ENCODE results near the gene MLST8. TPM values are rescaled to one million over a fixed set of nuclear protein-coding genes. Genes with fewer than 3 reads are reported as not detected.

Gene MLST8
- total RNA-seq, 1 experiment from 2014 or later: 58.7 TPM

DNA sequence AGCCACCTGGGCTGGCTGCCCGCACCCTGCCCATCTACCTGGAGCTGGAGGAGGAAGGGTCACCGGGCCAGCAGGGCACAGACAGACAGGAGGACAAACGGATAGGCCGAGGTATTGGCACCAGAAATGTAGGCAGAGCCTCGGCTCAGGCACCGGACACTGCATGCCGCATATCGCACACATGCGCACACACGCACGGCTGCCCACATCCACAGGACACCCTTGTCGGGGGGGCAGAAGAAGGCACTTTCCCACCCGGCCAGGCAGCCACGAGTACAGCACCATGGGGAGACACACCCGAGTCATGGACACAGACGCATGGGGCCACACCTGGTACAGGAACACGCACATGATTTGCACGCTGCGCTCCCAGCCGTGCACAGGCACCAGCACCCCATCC lies 23.3 kb upstream of the MLST8 start:
- TF ChIP-seq SIN3A (IDR thresholded peaks at IDR 0.05; ENCODE audit: low read depth) (no peak), POLR2A (IDR thresholded peaks at IDR 0.05; ENCODE audit: borderline replicate concordance, extremely low read depth, insufficient read depth, insufficient read length) (no peak), EZH2phosphoT487 (IDR thresholded peaks at IDR 0.05; ENCODE audit: borderline replicate concordance) (no peak), TCF7L2 (IDR thresholded peaks at IDR 0.05; ENCODE audit: borderline replicate concordance, extremely low read depth, insufficient read depth, insufficient read length) (no peak), ZBTB33 (IDR thresholded peaks at IDR 0.05; ENCODE audit: extremely low read depth, insufficient replicate concordance, low read length) (no peak)
- H2AFZ ChIP-seq (ENCODE audit: low read depth, low read length, poor library complexity, severe bottlenecking): no peak overlapping the region
- no peaks in the 10 kb centered on the region for H3K27me3 ChIP-seq (ENCODE audit: insufficient read depth, low read length)
- H3K27ac ChIP-seq (ENCODE audit: low read depth, low read length): peak overlapping the region; percentile 38; the same call in 1 of the 2 replicates
- no peaks in the 10 kb centered on the region for H4K20me1 ChIP-seq (ENCODE audit: insufficient read depth)
- POLR2A ChIA-PET: interaction anchor here (1.3 kb wide), 1 partner anchor 34 kb away, joined by 4 read pairs; the partner anchor contains the start of gene PGP
- no peaks in the 10 kb centered on the region for H3K36me3 ChIP-seq (ENCODE audit: control insufficient read depth in 1 of 2, insufficient read depth in 2 of 2, low read length in 2 of 2)
- no peak overlapping the region for H3K4me2 ChIP-seq (ENCODE audit: low read length)
- no peaks in the 10 kb centered on the region for H3K79me2 ChIP-seq (ENCODE audit: insufficient read depth, low read length)
- CTCF ChIA-PET: no interaction called here
- BruUV-seq (replicated peaks): no TSS peak
- H3K9me3 ChIP-seq (ENCODE audit: control insufficient read depth in 1 of 2, insufficient read depth in 1 of 2, low read depth in 1 of 2, low read length in 2 of 2): no peaks in the 10 kb centered on the region
- DNase-seq (ENCODE audit: low read depth, low spot score) (no peak), ATAC-seq (no peak)
- no peaks in the 10 kb centered on the region for H3K9me2 ChIP-seq (ENCODE audit: insufficient read depth)
- intact Hi-C loops (cut with micrococcal nuclease): no loop called here
- H3K4me3 ChIP-seq (replicated peaks in 1 of 2; ENCODE audit: low read depth in 1 of 2, low read length in 2 of 2): no peak overlapping the region
- RAD21 ChIA-PET (ENCODE audit: low non-redundant PET in 1 of 2, low total read pairs in 2 of 2, uncharacterized antibody in 2 of 2, unreplicated experiment in 2 of 2): no interaction called here
- H3K9ac ChIP-seq (ENCODE audit: low read length): no peak overlapping the region
- H3K4me1 ChIP-seq (ENCODE audit: control insufficient read depth in 1 of 2, insufficient read depth in 2 of 2, low read length in 2 of 2): peaks cover 0 to 5% of the 10 kb centered on the region in 2 experiments; a peak in 1 of 4 replicates

DNA sequence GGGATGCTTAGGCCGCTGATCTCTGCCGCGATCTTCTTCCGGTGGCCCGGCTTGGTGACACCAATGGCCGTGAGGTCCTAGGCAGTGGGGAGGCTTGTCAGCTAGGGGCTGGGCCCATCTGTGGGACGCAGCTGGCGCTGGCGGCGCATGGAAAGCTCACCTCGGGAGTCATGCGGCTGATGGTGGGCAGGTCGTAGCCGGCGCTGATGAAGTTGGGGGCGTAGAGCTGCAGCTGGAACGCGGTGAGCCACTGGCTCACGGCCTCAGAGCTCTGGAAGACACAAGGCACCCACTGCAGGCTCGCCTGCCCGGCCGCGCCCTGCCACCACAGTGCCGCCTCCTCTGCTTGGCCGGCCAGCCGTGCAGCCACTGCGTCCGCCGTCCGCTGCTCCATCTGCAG lies 21.6 kb upstream of the MLST8 start:
- POLR2A ChIA-PET: no interaction called here
- no peaks in the 10 kb centered on the region for H3K4me1 ChIP-seq (ENCODE audit: control insufficient read depth in 1 of 2, insufficient read depth in 2 of 2, low read length in 2 of 2)
- no peaks in the 10 kb centered on the region for H3K9me2 ChIP-seq (ENCODE audit: insufficient read depth)
- H3K36me3 ChIP-seq (ENCODE audit: control insufficient read depth in 1 of 2, insufficient read depth in 2 of 2, low read length in 2 of 2): no peaks in the 10 kb centered on the region
- no peak for TF ChIP-seq RAD21 (IDR thresholded peaks at IDR 0.05; ENCODE audit: low read depth)
- TF ChIP-seq ZFX (IDR thresholded peaks at IDR 0.05): no peak
- TF ChIP-seq CEBPB (IDR thresholded peaks at IDR 0.05; ENCODE audit: low read depth): no peak
- no peak for TF ChIP-seq SP1 (IDR thresholded peaks at IDR 0.05; ENCODE audit: low read depth)
- no peak for TF ChIP-seq YY1 (IDR thresholded peaks at IDR 0.05; ENCODE audit: extremely low read depth, insufficient replicate concordance, low read depth, low read length)
- TF ChIP-seq EZH2phosphoT487 (IDR thresholded peaks at IDR 0.05; ENCODE audit: borderline replicate concordance): no peak
- no peak for TF ChIP-seq POLR2A (IDR thresholded peaks at IDR 0.05; ENCODE audit: borderline replicate concordance, extremely low read depth, insufficient read depth, insufficient read length)
- no peak for TF ChIP-seq EGR1 (IDR thresholded peaks at IDR 0.05; ENCODE audit: low read depth)
- TF ChIP-seq ELF1 (IDR thresholded peaks at IDR 0.05; ENCODE audit: borderline replicate concordance, low read depth): no peak
- TF ChIP-seq MAX (IDR thresholded peaks at IDR 0.05): no peak
- H3K9ac ChIP-seq (ENCODE audit: low read length): no peak overlapping the region
- ATAC-seq (no peak), DNase-seq (ENCODE audit: low read depth, low spot score) (no peak)
- H3K27ac ChIP-seq (ENCODE audit: low read depth, low read length): no peak overlapping the region
- H2AFZ ChIP-seq (ENCODE audit: low read depth, low read length, poor library complexity, severe bottlenecking): no peak overlapping the region
- intact Hi-C loops (cut with micrococcal nuclease): no loop called here
- H3K79me2 ChIP-seq (ENCODE audit: insufficient read depth, low read length): no peaks in the 10 kb centered on the region
- no peak overlapping the region for H3K4me2 ChIP-seq (ENCODE audit: low read length)
- CTCF ChIA-PET: no interaction called here
- H4K20me1 ChIP-seq (ENCODE audit: insufficient read depth): no peaks in the 10 kb centered on the region
- H3K4me3 ChIP-seq (replicated peaks in 1 of 2; ENCODE audit: low read depth in 1 of 2, low read length in 2 of 2): no peak overlapping the region
- no peaks in the 10 kb centered on the region for H3K27me3 ChIP-seq (ENCODE audit: insufficient read depth, low read length)
- no TSS peak for BruUV-seq (replicated peaks)
- H3K9me3 ChIP-seq (ENCODE audit: control insufficient read depth in 1 of 2, insufficient read depth in 1 of 2, low read depth in 1 of 2, low read length in 2 of 2): no peaks in the 10 kb centered on the region
- RAD21 ChIA-PET (ENCODE audit: low non-redundant PET in 1 of 2, low total read pairs in 2 of 2, uncharacterized antibody in 2 of 2, unreplicated experiment in 2 of 2): no interaction called here
